ENCODE measurements around the gene LIN37. TPM values are rescaled to one million over a fixed set of nuclear protein-coding genes. Genes with fewer than 3 reads are reported as not detected.

The LIN37 gene
- total and polyA plus RNA-seq, 9 of the 15 experiments (the other 6 are each of a cell fraction or from before 2014, with no cell fraction given): 1.2 to 12.5 (median 8.6) TPM

DNA sequence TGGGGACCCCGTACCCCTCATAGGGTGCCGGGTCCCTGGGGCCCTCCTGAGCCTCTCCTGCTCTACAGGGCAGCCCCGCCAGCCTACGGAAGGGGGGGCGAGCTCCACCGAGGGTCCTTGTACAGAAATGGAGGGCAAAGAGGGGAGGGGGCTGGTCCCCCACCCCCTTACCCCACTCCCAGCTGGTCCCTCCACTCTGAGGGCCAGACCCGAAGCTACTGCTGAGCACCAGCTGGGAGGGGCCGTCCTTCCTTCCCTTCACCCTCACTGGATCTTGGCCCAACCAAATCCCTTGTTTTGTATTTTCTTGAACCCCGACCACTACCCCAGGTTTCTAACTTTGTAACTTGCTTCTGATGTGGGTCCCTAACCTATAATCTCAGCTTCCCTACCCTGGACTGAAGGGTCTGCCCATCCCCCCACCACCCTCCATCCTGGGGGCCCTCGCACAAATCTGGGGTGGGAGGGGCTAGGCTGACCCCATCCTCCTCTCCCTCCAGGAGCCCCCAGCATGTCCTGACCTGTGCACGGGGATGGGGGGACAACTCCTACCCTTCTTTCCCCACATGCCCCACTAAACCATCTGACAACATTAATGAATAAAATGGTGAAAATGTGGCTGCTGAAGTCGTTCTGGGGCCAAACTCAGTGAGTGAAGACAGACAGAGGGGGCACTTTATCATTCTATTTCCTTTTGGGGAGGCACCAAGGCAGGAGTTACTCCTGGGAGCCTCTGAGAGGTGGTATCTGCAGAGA lies 40.0 kb downstream of the LIN37 start:
- in situ Hi-C loops (cut with MboI) (no loop called here), intact Hi-C loops (cut with micrococcal nuclease) (no loop called here)
- ATAC-seq (no peak), DNase-seq (ENCODE audit: extremely low read depth in 1 of 4, low spot score in 3 of 4) (no peak), FAIRE-seq (no peak)
- H2AFZ ChIP-seq (ENCODE audit: low read depth, low read length): no peak overlapping the region
- no peak overlapping the region for H3K9ac ChIP-seq (ENCODE audit: insufficient read depth in 1 of 2, low read depth in 2 of 2, low read length in 2 of 2)
- POLR2A ChIA-PET: interaction anchor here (1.2 to 1.3 kb wide), 2 partner anchors 11 to 22 kb away, joined by 3 read pairs; no protein-coding TSS in a partner anchor
- no peak overlapping the region for H3K27ac ChIP-seq (ENCODE audit: extremely low read depth, low read depth, low read length)
- no peaks in the 10 kb centered on the region for H3K79me2 ChIP-seq (ENCODE audit: control insufficient read depth, insufficient read depth, low read length)
- no peaks in the 10 kb centered on the region for H3K36me3 ChIP-seq (ENCODE audit: control insufficient read depth, insufficient read depth, low read length)
- peaks cover 0 to 60% of the 10 kb centered on the region in 2 experiments; a peak in 3 of 5 replicates for H3K4me1 ChIP-seq (replicated peaks in 1 of 2; ENCODE audit: control insufficient read depth in 2 of 2, insufficient read depth in 2 of 2, low read length in 2 of 2)
- H3K4me2 ChIP-seq (ENCODE audit: insufficient read depth, low read length): no peak overlapping the region
- no peak overlapping the region for H3K4me3 ChIP-seq
- no peaks in the 10 kb centered on the region for H3K9me3 ChIP-seq (replicated peaks; ENCODE audit: control insufficient read depth, insufficient read depth, low read depth, low read length)
- no peaks in the 10 kb centered on the region for H4K20me1 ChIP-seq (replicated peaks; ENCODE audit: control insufficient read depth, insufficient read depth, low read length)
- CTCF ChIA-PET (ENCODE audit: low intra/inter-chr PET ratio): no interaction called here
- H3K9me1 ChIP-seq (ENCODE audit: control insufficient read depth, insufficient read depth, low read length): no peaks in the 10 kb centered on the region
- WGBS (ENCODE audit: insufficient coverage, low coverage, missing lambda C conversion rate): 28% methylated on average over 5 of the region's 12 CpGs
- BruUV-seq (replicated peaks): no TSS peak
- TF ChIP-seq TRIM28 (IDR thresholded peaks at IDR 0.05) (no peak), ERF (CRISPR knock-in tag; IDR thresholded peaks at IDR 0.05) (no peak), GABPB2 (CRISPR knock-in tag; conservative IDR thresholded peaks at IDR 0.05) (no peak), FOXJ3 (CRISPR knock-in tag; IDR thresholded peaks at IDR 0.05) (no peak), ZBTB17 (CRISPR knock-in tag; IDR thresholded peaks at IDR 0.05) (no peak), TSC22D4 (tag; IDR thresholded peaks at IDR 0.05) (no peak), MBD2 (IDR thresholded peaks at IDR 0.05; ENCODE audit: borderline replicate concordance, low read depth) (no peak), ZKSCAN1 (IDR thresholded peaks at IDR 0.05; ENCODE audit: low read depth, low read length) (no peak), EHMT2 (IDR thresholded peaks at IDR 0.05) (no peak), LARP7 (IDR thresholded peaks at IDR 0.05) (no peak), ZNF444 (CRISPR knock-in tag; IDR thresholded peaks at IDR 0.05) (no peak), ZNF324 (CRISPR knock-in tag; IDR thresholded peaks at IDR 0.05) (no peak), TCFL5 (CRISPR knock-in tag; conservative IDR thresholded peaks at IDR 0.05) (no peak), SP2 (IDR thresholded peaks at IDR 0.05; ENCODE audit: extremely low read depth, low read depth, low read length, poor library complexity, severe bottlenecking) (no peak), L3MBTL2 (IDR thresholded peaks at IDR 0.05) (no peak), E2F3 (CRISPR knock-in tag; IDR thresholded peaks at IDR 0.05) (no peak), MTA1 (IDR thresholded peaks at IDR 0.05; ENCODE audit: borderline replicate concordance) (no peak)
- TF ChIP-seq, protein P1, sequence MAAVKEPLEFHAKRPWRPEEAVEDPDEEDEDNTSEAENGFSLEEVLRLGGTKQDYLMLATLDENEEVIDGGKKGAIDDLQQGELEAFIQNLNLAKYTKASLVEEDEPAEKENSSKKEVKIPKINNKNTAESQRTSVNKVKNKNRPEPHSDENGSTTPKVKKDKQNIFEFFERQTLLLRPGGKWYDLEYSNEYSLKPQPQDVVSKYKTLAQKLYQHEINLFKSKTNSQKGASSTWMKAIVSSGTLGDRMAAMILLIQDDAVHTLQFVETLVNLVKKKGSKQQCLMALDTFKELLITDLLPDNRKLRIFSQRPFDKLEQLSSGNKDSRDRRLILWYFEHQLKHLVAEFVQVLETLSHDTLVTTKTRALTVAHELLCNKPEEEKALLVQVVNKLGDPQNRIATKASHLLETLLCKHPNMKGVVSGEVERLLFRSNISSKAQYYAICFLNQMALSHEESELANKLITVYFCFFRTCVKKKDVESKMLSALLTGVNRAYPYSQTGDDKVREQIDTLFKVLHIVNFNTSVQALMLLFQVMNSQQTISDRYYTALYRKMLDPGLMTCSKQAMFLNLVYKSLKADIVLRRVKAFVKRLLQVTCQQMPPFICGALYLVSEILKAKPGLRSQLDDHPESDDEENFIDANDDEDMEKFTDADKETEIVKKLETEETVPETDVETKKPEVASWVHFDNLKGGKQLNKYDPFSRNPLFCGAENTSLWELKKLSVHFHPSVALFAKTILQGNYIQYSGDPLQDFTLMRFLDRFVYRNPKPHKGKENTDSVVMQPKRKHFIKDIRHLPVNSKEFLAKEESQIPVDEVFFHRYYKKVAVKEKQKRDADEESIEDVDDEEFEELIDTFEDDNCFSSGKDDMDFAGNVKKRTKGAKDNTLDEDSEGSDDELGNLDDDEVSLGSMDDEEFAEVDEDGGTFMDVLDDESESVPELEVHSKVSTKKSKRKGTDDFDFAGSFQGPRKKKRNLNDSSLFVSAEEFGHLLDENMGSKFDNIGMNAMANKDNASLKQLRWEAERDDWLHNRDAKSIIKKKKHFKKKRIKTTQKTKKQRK (IDR thresholded peaks at IDR 0.05; ENCODE audit: borderline replicate concordance, low read depth, low read length): no peak
- TF ChIP-seq, protein P2, sequence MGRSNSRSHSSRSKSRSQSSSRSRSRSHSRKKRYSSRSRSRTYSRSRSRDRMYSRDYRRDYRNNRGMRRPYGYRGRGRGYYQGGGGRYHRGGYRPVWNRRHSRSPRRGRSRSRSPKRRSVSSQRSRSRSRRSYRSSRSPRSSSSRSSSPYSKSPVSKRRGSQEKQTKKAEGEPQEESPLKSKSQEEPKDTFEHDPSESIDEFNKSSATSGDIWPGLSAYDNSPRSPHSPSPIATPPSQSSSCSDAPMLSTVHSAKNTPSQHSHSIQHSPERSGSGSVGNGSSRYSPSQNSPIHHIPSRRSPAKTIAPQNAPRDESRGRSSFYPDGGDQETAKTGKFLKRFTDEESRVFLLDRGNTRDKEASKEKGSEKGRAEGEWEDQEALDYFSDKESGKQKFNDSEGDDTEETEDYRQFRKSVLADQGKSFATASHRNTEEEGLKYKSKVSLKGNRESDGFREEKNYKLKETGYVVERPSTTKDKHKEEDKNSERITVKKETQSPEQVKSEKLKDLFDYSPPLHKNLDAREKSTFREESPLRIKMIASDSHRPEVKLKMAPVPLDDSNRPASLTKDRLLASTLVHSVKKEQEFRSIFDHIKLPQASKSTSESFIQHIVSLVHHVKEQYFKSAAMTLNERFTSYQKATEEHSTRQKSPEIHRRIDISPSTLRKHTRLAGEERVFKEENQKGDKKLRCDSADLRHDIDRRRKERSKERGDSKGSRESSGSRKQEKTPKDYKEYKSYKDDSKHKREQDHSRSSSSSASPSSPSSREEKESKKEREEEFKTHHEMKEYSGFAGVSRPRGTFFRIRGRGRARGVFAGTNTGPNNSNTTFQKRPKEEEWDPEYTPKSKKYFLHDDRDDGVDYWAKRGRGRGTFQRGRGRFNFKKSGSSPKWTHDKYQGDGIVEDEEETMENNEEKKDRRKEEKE (IDR thresholded peaks at IDR 0.05; ENCODE audit: borderline replicate concordance in 1 of 2, control insufficient read depth in 1 of 2, low read depth in 2 of 2, low read length in 1 of 2): no peak
- H3K27me3 ChIP-seq (ENCODE audit: control insufficient read depth in 2 of 2, insufficient read depth in 2 of 2, low read length in 2 of 2): no peaks in the 10 kb centered on the region

Data from K562 (cell line).